Ascending aorta (tissue), 2 donors: ENCODE data around the gene SMAD2. TPM values are rescaled to one million over a fixed set of nuclear protein-coding genes. Genes with fewer than 3 reads are reported as not detected.

Experiments used
- DNase-seq, 2 donors: peaks; one replicate each; pipeline ENCODE4 v3.0.0-alpha.2; 2019; ENCODE audit warnings: low spot score in 2 of 2
- H3K27ac ChIP-seq, 2 donors: fragments of 200-600 bp; sonication (generic); one replicate each; pipeline ENCODE4 v1.5.1; 2016 to 2017; ENCODE audit warnings: mild to moderate bottlenecking in 1 of 2
- H3K27me3 ChIP-seq: fragments of 200-600 bp; sonication (generic); one replicate; pipeline ENCODE4 v1.5.1; 2017
- H3K36me3 ChIP-seq, 2 donors: fragments of 200-600 bp; sonication (generic); one replicate each; pipeline ENCODE4 v1.5.1; 2016
- H3K4me1 ChIP-seq, 2 donors: fragments of 200-600 bp; sonication (generic); one replicate each; pipeline ENCODE4 v1.5.1; 2016 to 2017; ENCODE audit warnings: mild to moderate bottlenecking in 1 of 2
- H3K4me3 ChIP-seq, 2 donors: fragments of 200-600 bp; sonication (generic); one replicate each; pipeline ENCODE4 v1.5.1; 2016 to 2017; ENCODE audit warnings: mild to moderate bottlenecking in 1 of 2
- H3K9me3 ChIP-seq, 2 donors: fragments of 200-600 bp; sonication (generic); one replicate each; pipeline ENCODE4 v1.5.1; 2016
- intact Hi-C: fragments of 100-400 bp; cut with DNase I; formaldehyde crosslinking; loops from one replicate; pipeline ENCODE4 v1.15.1; 2023
- total RNA-seq: library from RNA; depleted of rRNA; stranded (reverse); fragments of >200 nt; gene quantifications from one replicate; pipeline ENCODE4 v1.1.0, GENCODE V29; 2016
- TF ChIP-seq, protein P1 (sequence below), 3 experiments: fragments of 200-600 bp in 2 of 3; fragments of 450-650 bp in 1 of 3; sonication (generic) in 2 of 3; IDR thresholded peaks; one replicate each; pipeline ENCODE4 v1.5.1; 2016 to 2019; ENCODE audit warnings: antibody characterized with exemption in 3 of 3, mild to moderate bottlenecking in 1 of 3, moderate library complexity in 1 of 3

SMAD2 gene
- total RNA-seq, 1 donor from 2014 or later, result 14.0 TPM

DNA sequence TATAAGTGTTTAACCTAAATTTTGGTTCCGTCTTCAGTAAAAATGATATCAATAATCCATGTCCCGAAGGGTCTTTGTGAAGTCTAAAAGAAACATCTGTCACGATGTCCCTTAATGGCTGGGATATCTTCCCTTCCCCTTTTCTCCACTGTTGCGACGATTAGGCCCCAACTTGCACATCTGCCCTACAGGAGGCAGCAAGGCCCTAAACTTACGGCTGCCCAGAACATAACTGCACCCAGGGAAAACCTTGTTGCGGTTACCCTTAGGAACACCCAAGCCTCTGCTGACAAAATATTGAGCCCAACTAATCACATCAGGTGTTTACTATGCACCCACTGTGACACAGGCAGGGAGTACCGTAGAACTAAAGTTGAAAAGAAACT is 1.3 kb upstream of the SMAD2 start:
- no peaks in the 10 kb centered on the region for H3K9me3 ChIP-seq
- no peaks in the 10 kb centered on the region for H3K36me3 ChIP-seq
- H3K27me3 ChIP-seq, result no peaks in the 10 kb centered on the region
- TF ChIP-seq, protein P1, sequence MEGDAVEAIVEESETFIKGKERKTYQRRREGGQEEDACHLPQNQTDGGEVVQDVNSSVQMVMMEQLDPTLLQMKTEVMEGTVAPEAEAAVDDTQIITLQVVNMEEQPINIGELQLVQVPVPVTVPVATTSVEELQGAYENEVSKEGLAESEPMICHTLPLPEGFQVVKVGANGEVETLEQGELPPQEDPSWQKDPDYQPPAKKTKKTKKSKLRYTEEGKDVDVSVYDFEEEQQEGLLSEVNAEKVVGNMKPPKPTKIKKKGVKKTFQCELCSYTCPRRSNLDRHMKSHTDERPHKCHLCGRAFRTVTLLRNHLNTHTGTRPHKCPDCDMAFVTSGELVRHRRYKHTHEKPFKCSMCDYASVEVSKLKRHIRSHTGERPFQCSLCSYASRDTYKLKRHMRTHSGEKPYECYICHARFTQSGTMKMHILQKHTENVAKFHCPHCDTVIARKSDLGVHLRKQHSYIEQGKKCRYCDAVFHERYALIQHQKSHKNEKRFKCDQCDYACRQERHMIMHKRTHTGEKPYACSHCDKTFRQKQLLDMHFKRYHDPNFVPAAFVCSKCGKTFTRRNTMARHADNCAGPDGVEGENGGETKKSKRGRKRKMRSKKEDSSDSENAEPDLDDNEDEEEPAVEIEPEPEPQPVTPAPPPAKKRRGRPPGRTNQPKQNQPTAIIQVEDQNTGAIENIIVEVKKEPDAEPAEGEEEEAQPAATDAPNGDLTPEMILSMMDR (IDR thresholded peaks at IDR 0.05), result no peak
- peak overlapping the region; percentile 97 to 98 for H3K4me3 ChIP-seq
- intact Hi-C loops, result loop anchor here (1.0 to 10.0 kb wide), 11 partner anchors 21 to 1883 kb away; partner anchors contain the start of genes C18orf32, HDHD2 and ZBTB7C
- H3K4me1 ChIP-seq, result peaks cover 4 to 18% of the 10 kb centered on the region in 2 donors
- no peak for DNase-seq
- peak overlapping the region; percentile 22 to 96 for H3K27ac ChIP-seq

GRCh38 chr18:47930931-47931717 is 665 bp upstream of the SMAD2 start:
- no peaks in the 10 kb centered on the region for H3K9me3 ChIP-seq
- no peaks in the 10 kb centered on the region for H3K36me3 ChIP-seq
- intact Hi-C loops, result loop anchor here (1.0 to 10.0 kb wide), 12 partner anchors 22 to 1884 kb away; partner anchors contain the start of genes C18orf32, HDHD2 and ZBTB7C
- no peaks in the 10 kb centered on the region for H3K27me3 ChIP-seq
- peak; percentile 86 to 98 for DNase-seq
- H3K27ac ChIP-seq, result peak overlapping the region; percentile 96 to 98
- H3K4me3 ChIP-seq, result peak overlapping the region; percentile 97 to 98
- TF ChIP-seq, protein P1 (IDR thresholded peaks at IDR 0.05), result no peak
- H3K4me1 ChIP-seq, result peaks cover 4 to 18% of the 10 kb centered on the region in 2 donors

- no peak for DNase-seq
- no peaks in the 10 kb centered on the region for H3K36me3 ChIP-seq
- H3K4me1 ChIP-seq, result peaks cover 4 to 18% of the 10 kb centered on the region in 2 donors
- peak overlapping the region; percentile 97 to 98 for H3K4me3 ChIP-seq
- H3K9me3 ChIP-seq, result no peaks in the 10 kb centered on the region
- intact Hi-C loops, result loop anchor here (1.0 to 10.0 kb wide), 10 partner anchors 23 to 1885 kb away; partner anchors contain the start of genes C18orf32 and HDHD2
- peak overlapping the region; percentile 95 to 98 for H3K27ac ChIP-seq
- H3K27me3 ChIP-seq, result no peaks in the 10 kb centered on the region
- TF ChIP-seq, protein P1 (IDR thresholded peaks at IDR 0.05), result no peak
Measured at GRCh38 chr18:47929681-47930198, 719 bp downstream of the SMAD2 start.

- DNase-seq, result no peak
- no peaks in the 10 kb centered on the region for H3K36me3 ChIP-seq
- peak overlapping the region; percentile 97 to 98 for H3K4me3 ChIP-seq
- intact Hi-C loops, result no loop called here
- TF ChIP-seq, protein P1 (IDR thresholded peaks at IDR 0.05), result no peak
- no peak overlapping the region for H3K27ac ChIP-seq
- peaks cover 4 to 18% of the 10 kb centered on the region in 2 donors for H3K4me1 ChIP-seq
- H3K27me3 ChIP-seq, result no peaks in the 10 kb centered on the region
- no peaks in the 10 kb centered on the region for H3K9me3 ChIP-seq
Measured at GRCh38 chr18:47928466-47928865, 2.0 kb downstream of the SMAD2 start.

DNA sequence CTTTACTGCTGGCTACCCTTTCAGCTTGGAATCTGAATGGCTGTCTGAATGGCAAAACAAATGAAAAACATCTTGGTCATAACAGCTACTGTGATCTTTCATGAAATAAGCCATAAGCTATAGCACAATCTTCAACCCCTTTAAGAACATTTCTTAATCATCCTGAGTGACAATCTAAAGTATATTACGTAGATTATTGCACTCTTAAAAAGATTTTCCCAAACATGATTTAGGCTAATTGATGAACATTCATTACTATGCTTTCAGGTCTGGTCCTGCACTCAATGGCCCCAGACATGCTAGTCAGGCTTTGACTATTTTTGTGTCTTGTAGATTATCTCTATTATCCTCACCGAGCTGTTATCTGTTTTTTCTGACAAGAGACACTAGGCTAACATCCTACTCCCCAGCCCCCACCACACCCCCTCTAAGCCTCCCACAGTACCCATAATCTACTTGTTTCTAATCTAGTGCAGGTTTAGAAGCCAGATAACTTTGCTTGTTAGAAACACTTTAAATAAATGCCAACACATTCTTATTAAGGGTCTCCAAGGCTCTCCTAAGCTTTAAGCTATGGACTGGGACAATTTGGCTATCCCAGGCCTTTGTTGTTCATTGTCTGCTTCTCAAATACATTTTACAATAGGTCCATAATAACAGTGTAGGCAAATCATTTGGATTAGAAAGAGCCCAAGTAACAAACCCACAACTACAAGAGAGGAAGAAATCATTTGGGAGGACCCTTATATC is 4.2 kb downstream of the SMAD2 start:
- no peak for DNase-seq
- intact Hi-C loops, result no loop called here
- H3K36me3 ChIP-seq, result no peaks in the 10 kb centered on the region
- H3K27me3 ChIP-seq, result no peaks in the 10 kb centered on the region
- no peaks in the 10 kb centered on the region for H3K9me3 ChIP-seq
- peaks cover 4 to 16% of the 10 kb centered on the region in 2 donors for H3K4me1 ChIP-seq
- TF ChIP-seq, protein P1 (IDR thresholded peaks at IDR 0.05), result no peak
- H3K4me3 ChIP-seq, result no peak overlapping the region
- no peak overlapping the region for H3K27ac ChIP-seq
